ENCODE results near the gene RPS6KA5.
A peak's percentile ranks its signal among the peaks of the same experiment; 100 is the strongest.

RPS6KA5 gene

GRCh38 chr14:90815822-90816662 is 244.4 kb downstream of the RPS6KA5 start, which contains the start of gene TTC7B:
TSS of gene TTC7B (minus strand) at chr14:90816430. CDS start at chr14:90816295, 135 bp downstream.
- H3K27ac Mint-ChIP-seq, result no peak within 1 kb of the TSS
- no peak for DNase-seq

DNA sequence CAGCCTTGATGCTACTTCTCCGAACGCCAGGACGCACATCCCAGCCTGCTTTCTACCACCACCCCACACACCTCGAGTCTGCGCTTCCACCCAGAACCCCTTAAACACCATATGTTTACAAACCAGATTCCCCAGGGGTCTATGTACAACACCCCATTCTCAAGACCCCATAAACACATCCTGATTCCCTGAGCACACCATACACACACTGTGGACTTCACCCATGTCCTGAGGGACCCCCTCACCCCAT is 244.9 kb downstream of the RPS6KA5 start:
- DNase-seq (no peak), ATAC-seq (replicated peaks) (no peak)
- Mint-ChIP-seq H3K27me3 (peaks cover 13 to 24% of the 10 kb centered on the region in 2 donors), H3K4me1 (peaks cover 3 to 12% of the 10 kb centered on the region in 2 donors), H3K4me3 (peak overlapping the region; percentile 55 to 65), H3K9me3 (no peaks in the 10 kb centered on the region), H3K27ac (no peak overlapping the region), H3K36me3 (no peaks in the 10 kb centered on the region)

More at GRCh38 chr14:90815822-90816662, 244.4 kb downstream of the RPS6KA5 start, which contains the start of gene TTC7B:
- Mint-ChIP-seq H3K4me1 (peaks cover 7 to 17% of the 10 kb centered on the region in 2 donors), H3K36me3 (no peaks in the 10 kb centered on the region), H3K27me3 (peaks cover 13 to 24% of the 10 kb centered on the region in 2 donors), H3K9me3 (no peaks in the 10 kb centered on the region), H3K4me3 (peak within 1 kb of the TSS; percentile 59 to 65)
- ATAC-seq (replicated peaks), result peak; percentile 72 to 75

GRCh38 chr14:90814806-90815571 is 245.5 kb downstream of the RPS6KA5 start:
- H3K9me3 Mint-ChIP-seq, result no peaks in the 10 kb centered on the region
- peak overlapping the region; percentile 55 to 65 for H3K4me3 Mint-ChIP-seq
- H3K27me3 Mint-ChIP-seq, result peaks cover 13 to 24% of the 10 kb centered on the region in 2 donors
- ATAC-seq (replicated peaks) (no peak), DNase-seq (no peak)
- H3K4me1 Mint-ChIP-seq, result peaks cover 3 to 7% of the 10 kb centered on the region in 2 donors
- H3K27ac Mint-ChIP-seq, result no peak overlapping the region
- no peaks in the 10 kb centered on the region for H3K36me3 Mint-ChIP-seq

- Mint-ChIP-seq H3K9me3 (no peaks in the 10 kb centered on the region), H3K4me3 (no peak overlapping the region), H3K4me1 (peaks cover 3 to 6% of the 10 kb centered on the region in 2 donors), H3K36me3 (no peaks in the 10 kb centered on the region), H3K27ac (no peak overlapping the region), H3K27me3 (peaks cover 13 to 24% of the 10 kb centered on the region in 2 donors)
- DNase-seq (no peak), ATAC-seq (replicated peaks) (no peak)
These were observed 247.0 kb downstream of the RPS6KA5 start for GRCh38 chr14:90813442-90813841.

- Mint-ChIP-seq H3K27ac (no peak overlapping the region), H3K9me3 (no peaks in the 10 kb centered on the region), H3K27me3 (peaks cover 8 to 11% of the 10 kb centered on the region in 2 donors), H3K4me3 (no peak overlapping the region), H3K4me1 (peaks cover 3 to 6% of the 10 kb centered on the region in 2 donors), H3K36me3 (no peaks in the 10 kb centered on the region)
- ATAC-seq (replicated peaks) (no peak), DNase-seq (no peak)
These were observed 248.3 kb downstream of the RPS6KA5 start for GRCh38 chr14:90812109-90812508.

- ATAC-seq (replicated peaks) (no peak), DNase-seq (no peak)
- no peak overlapping the region for H3K27ac Mint-ChIP-seq
- H3K4me3 Mint-ChIP-seq, result no peak overlapping the region
- H3K36me3 Mint-ChIP-seq, result no peaks in the 10 kb centered on the region
- peaks cover 3 to 6% of the 10 kb centered on the region in 2 donors for H3K4me1 Mint-ChIP-seq
- no peaks in the 10 kb centered on the region for H3K9me3 Mint-ChIP-seq
- H3K27me3 Mint-ChIP-seq, result peaks cover 6 to 7% of the 10 kb centered on the region in 2 donors
These were observed 248.8 kb downstream of the RPS6KA5 start for GRCh38 chr14:90811641-90812040.

- no peak overlapping the region for H3K27ac Mint-ChIP-seq
- no peak overlapping the region for H3K4me3 Mint-ChIP-seq
- no peak for DNase-seq
- peaks cover 3 to 6% of the 10 kb centered on the region in 2 donors for H3K4me1 Mint-ChIP-seq
- no peaks in the 10 kb centered on the region for H3K9me3 Mint-ChIP-seq
- H3K36me3 Mint-ChIP-seq, result no peaks in the 10 kb centered on the region
- H3K27me3 Mint-ChIP-seq, result peaks cover 6 to 7% of the 10 kb centered on the region in 2 donors
- ATAC-seq (replicated peaks), result no peak
These were observed 249.6 kb downstream of the RPS6KA5 start for GRCh38 chr14:90810806-90811205.

GRCh38 chr14:90809530-90810312 is 250.7 kb downstream of the RPS6KA5 start:
- H3K27me3 Mint-ChIP-seq, result no peaks in the 10 kb centered on the region

GRCh38 chr14:90808759-90809529 is 251.5 kb downstream of the RPS6KA5 start:
- Mint-ChIP-seq H3K27ac (no peak overlapping the region), H3K9me3 (no peaks in the 10 kb centered on the region), H3K4me1 (no peaks in the 10 kb centered on the region), H3K27me3 (no peaks in the 10 kb centered on the region), H3K4me3 (no peak overlapping the region), H3K36me3 (no peaks in the 10 kb centered on the region)
- DNase-seq (no peak), ATAC-seq (replicated peaks) (no peak)

More at GRCh38 chr14:90809530-90810312, 250.7 kb downstream of the RPS6KA5 start:
- Mint-ChIP-seq H3K4me1 (no peaks in the 10 kb centered on the region), H3K27ac (no peak overlapping the region), H3K4me3 (no peak overlapping the region), H3K9me3 (no peaks in the 10 kb centered on the region), H3K36me3 (no peaks in the 10 kb centered on the region)
- no peak for ATAC-seq (replicated peaks)
- DNase-seq, result no peak

- Mint-ChIP-seq H3K36me3 (no peaks in the 10 kb centered on the region), H3K27ac (no peak overlapping the region), H3K4me3 (no peak overlapping the region), H3K9me3 (no peaks in the 10 kb centered on the region), H3K27me3 (no peaks in the 10 kb centered on the region), H3K4me1 (no peaks in the 10 kb centered on the region)
- no peak for ATAC-seq (replicated peaks)
- no peak for DNase-seq
These were observed 253.4 kb downstream of the RPS6KA5 start for GRCh38 chr14:90807060-90807459.

DNA sequence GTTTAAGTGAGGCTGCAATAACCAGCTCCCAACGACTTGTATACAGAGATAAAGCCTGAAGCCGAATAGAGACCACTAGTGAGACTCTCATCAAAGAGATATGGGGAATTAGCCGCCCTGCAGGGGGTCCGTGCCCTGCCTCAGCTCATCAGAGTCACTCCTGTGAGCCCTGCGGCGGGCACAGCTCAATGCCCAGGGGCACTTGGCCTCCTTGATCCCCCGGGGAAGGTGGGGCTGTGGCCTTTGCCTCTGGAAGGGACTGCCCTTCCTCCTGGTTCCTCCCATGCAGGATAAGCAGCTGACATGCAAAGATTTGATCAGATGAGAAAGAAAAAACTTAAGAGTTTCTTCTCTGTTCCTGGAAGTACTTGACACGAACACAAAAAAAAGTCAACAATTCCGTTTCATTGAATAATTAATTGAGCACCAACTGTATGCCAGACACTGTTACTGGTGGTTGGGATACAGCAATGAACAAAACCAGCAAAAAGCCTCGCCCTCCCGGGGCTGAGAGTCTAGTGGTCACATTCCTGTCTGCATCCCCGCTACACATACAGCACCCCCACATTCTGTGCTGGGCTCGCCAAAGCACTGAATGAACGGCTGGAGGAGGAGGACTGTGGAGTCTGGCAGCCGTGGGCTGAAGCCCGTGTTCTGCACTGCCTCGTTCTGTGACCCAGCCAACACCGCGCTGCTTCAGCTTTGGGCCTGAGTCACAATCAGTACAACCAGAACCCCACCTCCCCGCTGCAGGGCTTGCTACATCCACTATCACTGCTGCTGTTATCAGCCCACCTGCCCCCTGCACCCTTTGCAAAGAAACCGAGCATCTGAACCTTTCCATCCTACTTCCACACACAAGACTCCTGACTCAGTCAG is 254.5 kb downstream of the RPS6KA5 start:
- H3K9me3 Mint-ChIP-seq, result no peaks in the 10 kb centered on the region
- H3K27me3 Mint-ChIP-seq, result no peaks in the 10 kb centered on the region
- no peak overlapping the region for H3K4me3 Mint-ChIP-seq
- H3K36me3 Mint-ChIP-seq, result no peaks in the 10 kb centered on the region
- no peak for DNase-seq
- H3K4me1 Mint-ChIP-seq, result no peaks in the 10 kb centered on the region
- no peak overlapping the region for H3K27ac Mint-ChIP-seq
- ATAC-seq (replicated peaks), result no peak

DNA sequence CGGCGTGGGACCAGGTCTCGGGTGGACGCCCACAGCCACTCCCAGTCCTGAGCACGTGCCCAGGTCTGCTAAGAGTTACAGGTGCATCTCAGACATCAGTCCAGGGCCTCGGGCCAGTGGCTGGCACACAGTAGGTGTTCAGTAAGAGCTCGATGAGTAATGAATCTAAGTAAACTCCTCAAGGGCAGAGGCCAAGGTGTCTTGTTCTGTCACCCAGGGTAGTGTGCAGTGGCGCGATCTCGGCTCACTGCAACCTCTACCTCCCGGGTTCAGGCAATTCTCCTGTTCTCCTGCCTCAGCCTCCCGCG is 255.4 kb downstream of the RPS6KA5 start:
- DNase-seq (no peak), ATAC-seq (replicated peaks) (no peak)
- Mint-ChIP-seq H3K27me3 (no peaks in the 10 kb centered on the region), H3K4me3 (no peak overlapping the region), H3K36me3 (no peaks in the 10 kb centered on the region), H3K27ac (no peak overlapping the region), H3K9me3 (no peaks in the 10 kb centered on the region), H3K4me1 (no peaks in the 10 kb centered on the region)
